H1 (cell line): ENCODE measurements around the gene DYRK2. TPM values are rescaled to one million over a fixed set of nuclear protein-coding genes. Genes with fewer than 3 reads are reported as not detected.

Experiments
- CTCF ChIA-PET: fragments of 300-600 bp; sonication (Branson Sonifier 250); formaldehyde crosslinking; loops from one replicate; lab custom pipeline; 2021; ENCODE audit not compliant: partially characterized antibody; lab: Charles Lee
- POLR2A ChIA-PET: fragments of 300-600 bp; sonication (Branson Sonifier 250); formaldehyde crosslinking; loops from one replicate; lab custom pipeline; 2021; ENCODE audit warnings: inconsistent platforms; ENCODE audit not compliant: partially characterized antibody; lab: Charles Lee
- DNase-seq, 2 experiments: peaks; one replicate each; pipeline versions ENCODE4 v3.0.0 to v3.0.0-alpha.2; 2010 to 2022; ENCODE audit warnings: low spot score in 2 of 2, low read depth in 1 of 2, mixed read lengths in 1 of 2
- FAIRE-seq: peaks from 2 replicates; lab custom pipeline; 2011; peaks lifted over from hg19 to GRCh38; lab: Jason Lieb, UNC
- H2AFZ ChIP-seq: 2 replicates; pipeline ENCODE4 v1.8.1; 2012; ENCODE audit warnings: low read length, inconsistent platforms
- H2AK5ac ChIP-seq: 2 replicates; pipeline ENCODE4 v1.6.1; 2013; ENCODE audit warnings: low read depth, low read length
- H2BK120ac ChIP-seq: replicated peaks from 2 replicates; pipeline ENCODE3; 2013; ENCODE audit warnings: low read depth, low read length, inconsistent platforms
- H2BK12ac ChIP-seq: 2 replicates; pipeline ENCODE4 v1.6.1; 2013; ENCODE audit warnings: low read depth, low read length
- H2BK15ac ChIP-seq: 2 replicates; pipeline ENCODE4 v1.6.1; 2013; ENCODE audit warnings: low read length
- H2BK20ac ChIP-seq: 2 replicates; pipeline ENCODE4 v1.6.1; 2013; ENCODE audit warnings: low read length
- H2BK5ac ChIP-seq: 2 replicates; pipeline ENCODE4 v1.6.1; 2013; ENCODE audit warnings: low read depth, low read length
- H3K14ac ChIP-seq: 2 replicates; pipeline ENCODE4 v1.6.1; 2013; ENCODE audit warnings: inconsistent platforms; ENCODE audit not compliant: insufficient read length
- H3K18ac ChIP-seq: 2 replicates; pipeline ENCODE4 v1.6.1; 2013; ENCODE audit warnings: low read length; ENCODE audit errors: extremely low read depth
- H3K23ac ChIP-seq: 2 replicates; pipeline ENCODE4 v1.6.1; 2013; ENCODE audit warnings: inconsistent platforms; ENCODE audit not compliant: insufficient read length
- H3K23me2 ChIP-seq: 2 replicates; pipeline ENCODE4 v1.6.1; 2013; ENCODE audit warnings: low read depth, low read length
- H3K27ac ChIP-seq: 2 replicates; pipeline ENCODE4 v1.6.1; 2011; ENCODE audit warnings: low read depth, low read length, inconsistent platforms
- H3K27me3 ChIP-seq, 4 experiments: replicated peaks in 1 of 4; 1 replicate in 1 of 4; 2 replicates in 3 of 4; pipeline versions ENCODE4 v1.6.1 to v1.8.1; 2011 to 2013; ENCODE audit warnings: low read length in 3 of 4, mild to moderate bottlenecking in 3 of 4, inconsistent platforms in 2 of 4, mixed read lengths in 2 of 4, moderate library complexity in 1 of 4; ENCODE audit not compliant: control insufficient read depth in 3 of 4, insufficient read depth in 3 of 4; ENCODE audit errors: extremely low read depth in 1 of 4
- H3K36me3 ChIP-seq, 4 experiments: 2 replicates each; pipeline versions ENCODE4 v1.6.1 to v1.8.1; 2011 to 2013; ENCODE audit warnings: mild to moderate bottlenecking in 4 of 4, low read length in 3 of 4, moderate library complexity in 2 of 4, control low read depth in 1 of 4, inconsistent platforms in 1 of 4; ENCODE audit not compliant: insufficient read depth in 4 of 4, control insufficient read depth in 2 of 4
- H3K4ac ChIP-seq: replicated peaks from 2 replicates; pipeline ENCODE3; 2013; ENCODE audit warnings: low read length, low read depth, mixed read lengths, inconsistent platforms; ENCODE audit not compliant: insufficient read length
- H3K4me1 ChIP-seq, 4 experiments: replicated peaks in 1 of 4; 1 replicate in 1 of 4; 2 replicates in 3 of 4; pipeline versions ENCODE4 v1.6.1 to v1.8.1; 2011 to 2013; ENCODE audit warnings: low read length in 3 of 4, inconsistent platforms in 2 of 4, mixed read lengths in 1 of 4; ENCODE audit not compliant: insufficient read depth in 4 of 4, control insufficient read depth in 3 of 4
- H3K4me2 ChIP-seq, 2 experiments: 2 replicates each; pipeline versions ENCODE4 v1.6.1 to v1.8.1; 2011 to 2013; ENCODE audit warnings: low read depth in 2 of 2, low read length in 2 of 2, control low read depth in 1 of 2, inconsistent platforms in 1 of 2, mild to moderate bottlenecking in 1 of 2; ENCODE audit not compliant: insufficient read depth in 1 of 2
- H3K4me3 ChIP-seq, 4 experiments: fragments of 200-600, 300-600 bp in 1 of 4; sonication (generic), shearing (Covaris generic), sonication (Bioruptor Twin) in 1 of 4; 2 replicates each; pipeline versions ENCODE4 v1.5.1 to v1.8.1; 2011 to 2016; ENCODE audit warnings: low read length in 4 of 4, low read depth in 3 of 4, control low read depth in 2 of 4, inconsistent platforms in 2 of 4, mild to moderate bottlenecking in 2 of 4, mixed read lengths in 1 of 4, moderate library complexity in 1 of 4; ENCODE audit not compliant: insufficient read depth in 2 of 4; ENCODE audit errors: extremely low read depth in 1 of 4
- H3K56ac ChIP-seq: replicated peaks from 2 replicates; pipeline ENCODE3; 2013; ENCODE audit warnings: low read depth, mild to moderate bottlenecking, mixed read lengths, low read length, inconsistent platforms; ENCODE audit not compliant: insufficient read length
- H3K79me1 ChIP-seq: 2 replicates; pipeline ENCODE4 v1.6.1; 2013; ENCODE audit warnings: low read depth, low read length, control low read depth
- H3K79me2 ChIP-seq, 2 experiments: 2 replicates each; pipeline versions ENCODE4 v1.6.1 to v1.8.1; 2012 to 2013; ENCODE audit warnings: low read length in 2 of 2, mild to moderate bottlenecking in 2 of 2, inconsistent platforms in 1 of 2; ENCODE audit not compliant: insufficient read depth in 2 of 2, control insufficient read depth in 1 of 2
- H3K9ac ChIP-seq, 4 experiments: replicated peaks in 1 of 4; 1 replicate in 1 of 4; 2 replicates in 3 of 4; pipeline versions ENCODE4 v1.6.1 to v1.8.1; 2011 to 2013; ENCODE audit warnings: low read depth in 3 of 4, low read length in 3 of 4, control low read depth in 2 of 4, mild to moderate bottlenecking in 2 of 4, moderate library complexity in 2 of 4, inconsistent platforms in 1 of 4; ENCODE audit errors: extremely low read depth in 1 of 4
- H3K9me3 ChIP-seq, 2 experiments: 2 replicates each; pipeline versions ENCODE4 v1.6.1 to v1.8.1; 2012 to 2013; ENCODE audit warnings: mild to moderate bottlenecking in 2 of 2, moderate library complexity in 2 of 2, control low read depth in 1 of 2, inconsistent platforms in 1 of 2, low read depth in 1 of 2, low read length in 1 of 2, mixed read lengths in 1 of 2; ENCODE audit not compliant: insufficient read depth in 2 of 2
- H4K20me1 ChIP-seq, 2 experiments: replicated peaks in 1 of 2; 2 replicates each; pipeline versions ENCODE3 to v1.8.1; 2011 to 2013; ENCODE audit warnings: inconsistent platforms in 2 of 2, low read length in 2 of 2, mild to moderate bottlenecking in 1 of 2; ENCODE audit not compliant: insufficient read depth in 2 of 2, control insufficient read depth in 1 of 2
- H4K5ac ChIP-seq: 2 replicates; pipeline ENCODE4 v1.6.1; 2013; ENCODE audit warnings: low read length, low read depth, mixed read lengths, inconsistent platforms; ENCODE audit not compliant: insufficient read length
- H4K8ac ChIP-seq: 2 replicates; pipeline ENCODE4 v1.8.0; 2013; ENCODE audit warnings: mild to moderate bottlenecking, moderate library complexity, low read length, inconsistent platforms; ENCODE audit not compliant: insufficient read depth; ENCODE audit errors: extremely low read depth
- H4K91ac ChIP-seq: replicated peaks from 2 replicates; pipeline ENCODE3; 2013; ENCODE audit warnings: low read length, mixed read lengths, inconsistent platforms; ENCODE audit not compliant: insufficient read length
- EGR1 ChIP-seq: IDR thresholded peaks from 2 replicates; pipeline ENCODE4 v1.6.1; 2011; ENCODE audit warnings: low read depth, low read length, borderline replicate concordance
- KDM1A ChIP-seq: fragments of 200-600, 300-600 bp; sonication (generic); IDR thresholded peaks from 2 replicates; pipeline ENCODE4 v1.7.1; 2016; ENCODE audit warnings: mild to moderate bottlenecking, low read length, borderline replicate concordance
- MAFK ChIP-seq: IDR thresholded peaks from 2 replicates; pipeline ENCODE4 v1.6.1; 2012; ENCODE audit warnings: low read depth, mild to moderate bottlenecking, improper control_type of control experiment, low read length
- NANOG ChIP-seq: IDR thresholded peaks from 2 replicates; pipeline ENCODE4 v1.6.1; 2011; ENCODE audit warnings: low read length, low read depth, mild to moderate bottlenecking, inconsistent platforms; ENCODE audit not compliant: insufficient read depth, poor library complexity, severe bottlenecking
- POLR2AphosphoS5 ChIP-seq: IDR thresholded peaks from 2 replicates; pipeline ENCODE4 v1.6.1; 2011; ENCODE audit warnings: low read depth, low read length
- RBBP5 ChIP-seq: IDR thresholded peaks from 2 replicates; pipeline ENCODE4 v1.7.1; 2012; ENCODE audit warnings: low read depth, mild to moderate bottlenecking, inconsistent platforms, low read length, moderate library complexity, borderline replicate concordance
- RFX5 ChIP-seq: IDR thresholded peaks from 2 replicates; pipeline ENCODE4 v1.6.1; 2011; ENCODE audit warnings: low read depth, low read length, improper control_type of control experiment, borderline replicate concordance
- RXRA ChIP-seq: IDR thresholded peaks from 2 replicates; pipeline ENCODE4 v1.6.1; 2011; ENCODE audit warnings: low read depth, mild to moderate bottlenecking, low read length, moderate library complexity; ENCODE audit not compliant: insufficient read depth
- SP4 ChIP-seq: IDR thresholded peaks from 2 replicates; pipeline ENCODE4 v1.6.1; 2012; ENCODE audit warnings: low read length, inconsistent platforms
- SUZ12 ChIP-seq: fragments of 200-600 bp; sonication (generic); IDR thresholded peaks from 2 replicates; pipeline ENCODE4 v1.6.1; 2012; ENCODE audit warnings: mild to moderate bottlenecking, inconsistent platforms, low read length, moderate library complexity, mixed read lengths
- TBP ChIP-seq: IDR thresholded peaks from 2 replicates; pipeline ENCODE4 v1.6.1; 2011; ENCODE audit warnings: low read depth, low read length, improper control_type of control experiment
- WGBS, 2 experiments: shearing (Covaris generic) in 1 of 2; methylation state at CpG; one replicate each; pipeline versions ENCODE4 v1.1.6 to v1.1.7; 2013 to 2015; ENCODE audit warnings: low lambda C conversion rate in 2 of 2, mixed read lengths in 2 of 2, inconsistent platforms in 1 of 2, low coverage in 1 of 2, missing lambda C conversion rate in 1 of 2; ENCODE audit not compliant: insufficient replicate concordance in 2 of 2, insufficient coverage in 1 of 2, insufficient read length in 1 of 2; ENCODE audit errors: extremely low coverage in 1 of 2, missing lambda C conversion rate in 1 of 2; 5-methylcytosine and 5-hydroxymethylcytosine counted together
- polyA plus RNA-seq, 7 experiments: library from polyadenylated mRNA; depleted of rRNA in 3 of 7; stranded (reverse) in 5 of 7; unstranded in 2 of 7; fragments of >200 nt in 5 of 7; fragments of 200-250 nt in 2 of 7; gene quantifications; 1 replicate in 5 of 7; 2 replicates in 1 of 7; 4 replicates in 1 of 7; pipeline versions ENCODE4 v1.2.1 to v1.2.3, GENCODE V29; 2011 to 2013; ENCODE audit warnings: missing spikeins in 2 of 7, mixed read lengths in 2 of 7
- total RNA-seq: library from RNA; stranded (reverse); fragmentation: NEBNext Ultra II Directional; extraction: Animal tissue kit (Norgen Biotek cat#: 25700); gene quantifications from 2 replicates; pipeline ENCODE4 v1.2.1, GENCODE V29; 2021
- TF ChIP-seq, protein P1 (sequence below): IDR thresholded peaks from 2 replicates; pipeline ENCODE4 v1.6.1; 2012; ENCODE audit warnings: low read length, inconsistent platforms

The DYRK2 gene
- total and polyA plus RNA-seq, 2 of the 8 experiments (the other 6 are each of a cell fraction or from before 2014, with no cell fraction given) = 11.2 to 31.6 TPM

DNA sequence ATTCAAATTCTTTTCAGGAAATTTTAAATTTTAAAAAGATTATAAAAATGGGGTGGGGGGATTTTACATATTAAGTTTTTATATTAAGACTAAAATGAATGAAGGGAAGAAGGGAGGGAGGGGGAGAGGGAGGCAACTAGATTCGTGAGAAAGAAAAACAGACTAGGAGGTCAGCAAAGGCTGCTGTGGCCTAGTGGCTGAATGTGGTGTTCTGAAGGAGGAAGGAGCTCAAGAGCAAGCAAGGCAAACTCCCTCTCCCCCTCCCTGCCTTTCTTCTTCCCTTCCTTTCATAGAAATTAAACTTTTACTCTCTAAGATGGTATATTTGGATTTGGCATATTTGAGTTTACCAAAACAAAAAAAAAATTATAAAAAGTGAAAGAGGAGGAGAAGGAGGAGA, 18.1 kb downstream of the DYRK2 start:
- Histone ChIP-seq H4K91ac (no peak overlapping the region), H3K23me2 (no peaks in the 10 kb centered on the region; the same call in 1 of the 2 replicates), H3K4me2 (no peak overlapping the region), H3K27ac (no peak overlapping the region), H3K14ac (no peak overlapping the region), H3K79me1 (0 out of 2 replicates have a peak, but pooled peaks cover 3% of the 10 kb centered on the region), H3K4ac (no peak overlapping the region), H4K5ac (no peak overlapping the region), H3K79me2 (peaks cover 0 to 25% of the 10 kb centered on the region in 2 experiments; a peak in 2 of 4 replicates), H2BK5ac (no peak overlapping the region), H2BK120ac (no peak overlapping the region), H3K9me3 (no peaks in the 10 kb centered on the region), H2BK20ac (no peak overlapping the region), H3K36me3 (peaks cover 0 to 3% (median 0%) of the 10 kb centered on the region in 4 experiments; a peak in 1 of 8 replicates), H3K4me3 (no peak overlapping the region), H2AK5ac (no peak overlapping the region), H3K18ac (no peak overlapping the region), H3K23ac (no peak overlapping the region), H4K20me1 (peaks cover 2% of the 10 kb centered on the region in 2 experiments), H3K27me3 (no peaks in the 10 kb centered on the region), H2BK12ac (no peak overlapping the region), H3K9ac (no peak overlapping the region), H3K4me1 (no peaks in the 10 kb centered on the region), H3K56ac (no peak overlapping the region), H4K8ac (no peak overlapping the region), H2AFZ (no peak overlapping the region), H2BK15ac (no peak overlapping the region)
- POLR2A ChIA-PET = interaction anchor here (0.8 to 1.0 kb wide), 3 partner anchors 11 to 18 kb away, joined by 3 read pairs; partner anchors contain the start of gene DYRK2
- DNase-seq = no peak
- CTCF ChIA-PET = interaction anchor here (0.6 kb wide), 1 partner anchor 40 kb away, joined by 3 read pairs; no protein-coding TSS in a partner anchor
- WGBS, 2 experiments = 83% methylated on average over 1 of the region's 1 CpG; no CpG with 5 or more reads in 1 of the 2 experiments
- FAIRE-seq = no peak
- no peak for TF ChIP-seq POLR2AphosphoS5
- TF ChIP-seq RXRA = no peak
- TF ChIP-seq KDM1A = no peak
- TF ChIP-seq EGR1 = no peak
- no peak for TF ChIP-seq MAFK
- no peak for TF ChIP-seq TBP
- no peak for TF ChIP-seq SP4
- TF ChIP-seq RFX5 = no peak
- no peak for TF ChIP-seq NANOG
- TF ChIP-seq RBBP5 = no peak
- TF ChIP-seq, protein P1, sequence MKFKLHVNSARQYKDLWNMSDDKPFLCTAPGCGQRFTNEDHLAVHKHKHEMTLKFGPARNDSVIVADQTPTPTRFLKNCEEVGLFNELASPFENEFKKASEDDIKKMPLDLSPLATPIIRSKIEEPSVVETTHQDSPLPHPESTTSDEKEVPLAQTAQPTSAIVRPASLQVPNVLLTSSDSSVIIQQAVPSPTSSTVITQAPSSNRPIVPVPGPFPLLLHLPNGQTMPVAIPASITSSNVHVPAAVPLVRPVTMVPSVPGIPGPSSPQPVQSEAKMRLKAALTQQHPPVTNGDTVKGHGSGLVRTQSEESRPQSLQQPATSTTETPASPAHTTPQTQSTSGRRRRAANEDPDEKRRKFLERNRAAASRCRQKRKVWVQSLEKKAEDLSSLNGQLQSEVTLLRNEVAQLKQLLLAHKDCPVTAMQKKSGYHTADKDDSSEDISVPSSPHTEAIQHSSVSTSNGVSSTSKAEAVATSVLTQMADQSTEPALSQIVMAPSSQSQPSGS = no peak
- TF ChIP-seq SUZ12 = no peak
